A549 (cell line): Measurements from ENCODE around the gene SBF2. TPM values are rescaled to one million over a fixed set of nuclear protein-coding genes. Genes with fewer than 3 reads are reported as not detected.
A peak's percentile ranks its signal among the peaks of the same experiment; 100 is the strongest.

ENCODE experiments used
- ATAC-seq, 2 experiments: fragments of 200-7000 bp in 1 of 2; fragments of >200 bp in 1 of 2; cut with Nextera tagmentation in 1 of 2; cut with Tn5 transposase in 1 of 2; 3 replicates each; pipeline versions ENCODE4 v1.8.0 to v1.9.1; 2018 to 2020; ENCODE audit warnings: mild to moderate bottlenecking in 1 of 2, moderate library complexity in 1 of 2
- CTCF ChIA-PET: fragments of 300-600 bp; sonication (Branson Sonifier 250); formaldehyde crosslinking; extraction: SDS; loops from one replicate; lab custom pipeline; 2021; ENCODE audit warnings: antibody characterized with exemption, inconsistent platforms; lab: Yijun Ruan, JAX
- POLR2A ChIA-PET: fragments of 350-600 bp; formaldehyde crosslinking; extraction: SDS; loops from one replicate; lab custom pipeline; 2021; ENCODE audit warnings: antibody characterized with exemption, inconsistent platforms; lab: Yijun Ruan, JAX
- DNase-seq, 2 experiments: peaks; one replicate each; pipeline versions ENCODE4 v3.0.0 to v3.0.0-alpha.2; 2011 to 2016; ENCODE audit warnings: low read depth in 1 of 2, low spot score in 1 of 2
- FAIRE-seq: peaks from 2 replicates; lab custom pipeline; 2011; peaks lifted over from hg19 to GRCh38; lab: Jason Lieb, UNC
- H3K27ac ChIP-seq, 2 experiments: fragments of >200 bp; sonication (Bioruptor Twin); formaldehyde crosslinking; 3 replicates each; pipeline ENCODE4 v1.5.1; 2016 to 2017
- H3K4me1 ChIP-seq: fragments of >200 bp; sonication (Bioruptor Twin); formaldehyde crosslinking; 3 replicates; pipeline ENCODE4 v1.6.1; 2016
- H3K4me2 ChIP-seq: fragments of >200 bp; sonication (Bioruptor Twin); formaldehyde crosslinking; 3 replicates; pipeline ENCODE4 v1.6.1; 2016
- H3K4me3 ChIP-seq: fragments of >200 bp; sonication (Bioruptor Twin); formaldehyde crosslinking; 3 replicates; pipeline ENCODE4 v1.5.1; 2016
- H3K9me3 ChIP-seq: fragments of >200 bp; sonication (Bioruptor Twin); formaldehyde crosslinking; 3 replicates; pipeline ENCODE4 v1.6.1; 2016
- ATOH8 ChIP-seq: fragments of 250-450 bp; sonication (Bioruptor Pico); IDR thresholded peaks from 2 replicates; pipeline ENCODE4 v1.5.0; 2020; ENCODE audit warnings: low read depth, mild to moderate bottlenecking, moderate library complexity
- CBX8 ChIP-seq: fragments of 200-600 bp; sonication (generic); IDR thresholded peaks from 2 replicates; pipeline ENCODE4 v1.6.1; 2016
- CHD4 ChIP-seq: fragments of 200-600 bp; sonication (generic); IDR thresholded peaks from 2 replicates; pipeline ENCODE4 v1.6.1; 2016; ENCODE audit warnings: antibody characterized with exemption, mild to moderate bottlenecking, borderline replicate concordance
- CTCF ChIP-seq: fragments of >200 bp; sonication (Bioruptor Twin); formaldehyde crosslinking; IDR thresholded peaks from 3 replicates; pipeline ENCODE4 v1.5.1; 2016
- E2F6 ChIP-seq: IDR thresholded peaks from 2 replicates; pipeline ENCODE4 v1.6.1; 2012; ENCODE audit warnings: low read depth, borderline replicate concordance
- EHMT2 ChIP-seq: fragments of 200-600 bp; sonication (generic); IDR thresholded peaks from 2 replicates; pipeline ENCODE4 v1.6.1; 2016; ENCODE audit warnings: antibody characterized with exemption, low read depth, mild to moderate bottlenecking, moderate library complexity
- FOSL2 ChIP-seq, 2 experiments: fragments of 450-650 bp in 1 of 2; fragments of >200 bp in 1 of 2; sonication (Bioruptor Twin) in 1 of 2; formaldehyde crosslinking; IDR thresholded peaks; 2 replicates each; pipeline versions ENCODE4 v1.5.0 to v1.6.1; 2016 to 2020; ENCODE audit warnings: mild to moderate bottlenecking in 1 of 2, moderate library complexity in 1 of 2
- GATA3 ChIP-seq: IDR thresholded peaks from 2 replicates; pipeline ENCODE4 v1.6.1; 2012; ENCODE audit warnings: borderline replicate concordance
- HDAC2 ChIP-seq: fragments of 200-600 bp; sonication (generic); IDR thresholded peaks from 2 replicates; pipeline ENCODE4 v1.6.1; 2016
- HEYL ChIP-seq: fragments of 250-450 bp; sonication (Bioruptor Pico); IDR thresholded peaks from 2 replicates; pipeline ENCODE4 v1.8.0; 2021; ENCODE audit warnings: mild to moderate bottlenecking, moderate library complexity
- HOXB5 ChIP-seq: fragments of 250-450 bp; sonication (Bioruptor Pico); IDR thresholded peaks from 2 replicates; pipeline ENCODE4 v1.5.0; 2020; ENCODE audit warnings: mild to moderate bottlenecking, moderate library complexity
- KDM5A ChIP-seq: fragments of 200-600 bp; sonication (generic); IDR thresholded peaks from 2 replicates; pipeline ENCODE4 v1.6.1; 2016; ENCODE audit warnings: antibody characterized with exemption, mild to moderate bottlenecking
- MAFK ChIP-seq: fragments of 450-650 bp; IDR thresholded peaks from 2 replicates; pipeline ENCODE4 v1.6.1; 2014; ENCODE audit not compliant: partially characterized antibody
- MAX ChIP-seq: IDR thresholded peaks from 2 replicates; pipeline ENCODE4 v1.6.1; 2012
- NPAS2 ChIP-seq: fragments of 250-450 bp; sonication (Bioruptor Pico); IDR thresholded peaks from 2 replicates; pipeline ENCODE4 v1.8.0; 2022; ENCODE audit warnings: mild to moderate bottlenecking, moderate library complexity, borderline replicate concordance
- PHF8 ChIP-seq: fragments of 200-600 bp; sonication (generic); IDR thresholded peaks from 2 replicates; pipeline ENCODE4 v1.6.1; 2016; ENCODE audit warnings: low read depth, mild to moderate bottlenecking, antibody characterized with exemption, moderate library complexity, borderline replicate concordance
- POLR2A ChIP-seq: IDR thresholded peaks from 2 replicates; pipeline ENCODE4 v1.6.1; 2012; ENCODE audit warnings: mild to moderate bottlenecking, low read length
- RARB ChIP-seq: fragments of 250-450 bp; sonication (Bioruptor Pico); IDR thresholded peaks from 2 replicates; pipeline ENCODE4 v1.8.0; 2021; ENCODE audit warnings: mild to moderate bottlenecking, moderate library complexity
- RCOR1 ChIP-seq: fragments of 150-350 bp; IDR thresholded peaks from 2 replicates; pipeline ENCODE4 v1.6.1; 2014; ENCODE audit warnings: antibody characterized with exemption, low read length, low read depth
- REST ChIP-seq: fragments of 200-600 bp; sonication (generic); IDR thresholded peaks from 2 replicates; pipeline ENCODE4 v1.6.1; 2016; ENCODE audit warnings: antibody characterized with exemption, mild to moderate bottlenecking, moderate library complexity
- RFX5 ChIP-seq: fragments of 450-650 bp; IDR thresholded peaks from 2 replicates; pipeline ENCODE4 v1.7.1; 2014; ENCODE audit warnings: antibody characterized with exemption, mild to moderate bottlenecking, moderate library complexity
- TP53 ChIP-seq: fragments of 250-450 bp; sonication (Bioruptor Pico); IDR thresholded peaks from 2 replicates; pipeline ENCODE4 v1.5.0; 2021; ENCODE audit warnings: mild to moderate bottlenecking, moderate library complexity
- USF2 ChIP-seq: fragments of 450-650 bp; IDR thresholded peaks from 2 replicates; pipeline ENCODE4 v1.6.1; 2014; ENCODE audit warnings: antibody characterized with exemption
- WGBS: methylation state at CpG from one replicate; pipeline ENCODE4 v1.1.6; 2017; ENCODE audit errors: missing lambda C conversion rate; 5-methylcytosine and 5-hydroxymethylcytosine counted together
- polyA plus RNA-seq, 4 experiments: library from polyadenylated mRNA; depleted of rRNA in 3 of 4; stranded (reverse); fragments of >200 nt; fragmentation: RNase III in 1 of 4; extraction: RNeasy Plus Mini Kit Qiagen cat#74134 plus additional on column Dnase treatment in 1 of 4; gene quantifications; 2 replicates in 3 of 4; 3 replicates in 1 of 4; pipeline ENCODE4 v1.2.3, GENCODE V29; 2011 to 2017

SBF2 gene
- polyA plus RNA-seq, 2 of the 4 experiments (the other 2 are of a cell fraction) = 11.1 to 49.6 TPM

- CTCF ChIA-PET = interaction anchor here (0.8 to 1.1 kb wide), 2 partner anchors 11 to 15 kb away, joined by 3 to 5 read pairs; no protein-coding TSS in a partner anchor
- FAIRE-seq = peak; percentile 7
- POLR2A ChIA-PET = interaction anchor here (0.6 kb wide), 1 partner anchor 53 kb away, joined by 3 read pairs; no protein-coding TSS in a partner anchor
- 50% methylated on average over 1 of the region's 1 CpG for WGBS
- Histone ChIP-seq H3K4me1 (no peaks in the 10 kb centered on the region; the same call in 2 of the 3 replicates), H3K27ac (no peak overlapping the region; a peak in 1 of 6 replicates), H3K4me3 (no peak overlapping the region), H3K4me2 (no peak overlapping the region), H3K9me3 (peaks cover 8% of the 10 kb centered on the region; the same call in 2 of the 3 replicates)
- ATAC-seq = no peak
- no peak for DNase-seq
- TF ChIP-seq REST (no peak), HEYL (CRISPR knock-in tag) (no peak), KDM5A (no peak), POLR2A (no peak), GATA3 (peak; percentile 61), ATOH8 (CRISPR knock-in tag) (no peak), HDAC2 (no peak), TP53 (no peak), MAFK (peak; percentile 79), FOSL2 (IDR thresholded peaks at IDR 0.05) (no peak), FOSL2 (CRISPR knock-in tag; IDR thresholded peaks at IDR 0.05) (no peak), RARB (CRISPR knock-in tag) (no peak), USF2 (no peak), RCOR1 (no peak)
Observed at GRCh38 chr11:10087186-10087922, 206.7 kb downstream of the SBF2 start.

GRCh38 chr11:10080138-10080537 is 213.9 kb downstream of the SBF2 start:
- Histone ChIP-seq H3K4me3 (no peak overlapping the region), H3K4me2 (no peak overlapping the region), H3K4me1 (no peaks in the 10 kb centered on the region), H3K9me3 (peaks cover 44% of the 10 kb centered on the region), H3K27ac (no peak overlapping the region)
- no peak for ATAC-seq
- peak in 1 of 2 experiments; percentile 30 for DNase-seq
- WGBS = 95% methylated on average over 4 of the region's 4 CpGs
- ChIA-PET CTCF (no interaction called here), POLR2A (no interaction called here)
- no peak for TF ChIP-seq HDAC2
- TF ChIP-seq CBX8 = no peak
- no peak for TF ChIP-seq HOXB5 (CRISPR knock-in tag)
- no peak for TF ChIP-seq EHMT2
- TF ChIP-seq POLR2A = no peak
- TF ChIP-seq RCOR1 = no peak
- TF ChIP-seq E2F6 = no peak
- TF ChIP-seq RFX5 = no peak
- TF ChIP-seq MAX = no peak
- TF ChIP-seq CHD4 = no peak
- no peak for TF ChIP-seq NPAS2
- TF ChIP-seq CTCF = no peak
- no peak for TF ChIP-seq PHF8
- no peak for FAIRE-seq
